Smooth muscle cell (in vitro differentiated cells): ENCODE results near the gene HSF5. TPM values are rescaled to one million over a fixed set of nuclear protein-coding genes. Genes with fewer than 3 reads are reported as not detected.

ENCODE experiments used
- DNase-seq: peaks from one replicate; lab custom pipeline; 2025; ENCODE audit not compliant: unreplicated experiment; lab: John Stamatoyannopoulos, UW
- H2AFZ ChIP-seq: fragments of 200-600 bp; sonication (generic); 2 replicates; pipeline ENCODE4 v1.6.0; 2016; ENCODE audit warnings: antibody characterized with exemption, low read depth, mild to moderate bottlenecking
- H3F3A ChIP-seq: fragments of 200-600 bp; sonication (generic); 2 replicates; pipeline ENCODE4 v1.6.0; 2017; ENCODE audit warnings: antibody characterized with exemption, low read depth
- H3K27ac ChIP-seq: fragments of 200-600 bp; sonication (generic); 2 replicates; pipeline ENCODE4 v1.5.1; 2016; ENCODE audit warnings: low read depth, mild to moderate bottlenecking
- H3K27me3 ChIP-seq: fragments of 200-600 bp; sonication (generic); 2 replicates; pipeline ENCODE4 v1.6.1; 2016; ENCODE audit warnings: low read depth, mild to moderate bottlenecking
- H3K36me3 ChIP-seq: fragments of 200-600 bp; sonication (generic); 2 replicates; pipeline ENCODE4 v1.5.1; 2016; ENCODE audit warnings: low read depth
- H3K4me1 ChIP-seq: fragments of 200-600 bp; sonication (generic); 2 replicates; pipeline ENCODE4 v1.5.1; 2016; ENCODE audit warnings: low read depth
- H3K4me2 ChIP-seq: fragments of 200-600 bp; sonication (generic); 2 replicates; pipeline ENCODE4 v1.6.0; 2016; ENCODE audit warnings: mild to moderate bottlenecking
- H3K4me3 ChIP-seq: fragments of 200-600 bp; sonication (generic); 2 replicates; pipeline ENCODE4 v1.5.1; 2016; ENCODE audit warnings: mild to moderate bottlenecking
- H3K79me2 ChIP-seq: fragments of 200-600 bp; sonication (generic); 2 replicates; pipeline ENCODE4 v1.6.0; 2016; ENCODE audit warnings: low read depth, mild to moderate bottlenecking
- H3K9ac ChIP-seq: fragments of 200-600 bp; sonication (generic); 2 replicates; pipeline ENCODE4 v1.6.0; 2016; ENCODE audit warnings: low read depth
- H3K9me3 ChIP-seq: fragments of 200-600 bp; sonication (generic); replicated peaks from 2 replicates; pipeline ENCODE4 v1.5.1; 2016; ENCODE audit warnings: low read depth
- H4K20me1 ChIP-seq: fragments of 200-600 bp; sonication (generic); 2 replicates; pipeline ENCODE4 v1.6.0; 2016; ENCODE audit warnings: low read depth
- CTCF ChIP-seq: fragments of 200-600 bp; sonication (generic); IDR thresholded peaks from 2 replicates; pipeline ENCODE4 v1.5.1; 2017; ENCODE audit warnings: borderline replicate concordance, mild to moderate bottlenecking, antibody characterized with exemption; ENCODE audit not compliant: insufficient read depth, poor library complexity, severe bottlenecking
- WGBS: methylation state at CpG from one replicate; pipeline ENCODE4 v1.1.7; 2016; ENCODE audit warnings: low lambda C conversion rate; 5-methylcytosine and 5-hydroxymethylcytosine counted together
- polyA plus RNA-seq: library from polyadenylated mRNA; unstranded; fragments of >200 nt; fragmentation: Nextera tagmentation; extraction: Ambion mirVana; gene quantifications from 2 replicates; pipeline ENCODE4 v1.2.1, GENCODE V29; 2016
- total RNA-seq: library from RNA; depleted of rRNA; stranded (reverse); fragments of >200 nt; gene quantifications from 2 replicates; pipeline ENCODE4 v1.2.3, GENCODE V29; 2014

Gene HSF5
- total and polyA plus RNA-seq, 2 experiments from 2014 or later: not detected

GRCh38 chr17:58379511-58379824 lies 108.7 kb downstream of the HSF5 start:
- Histone ChIP-seq H3K27ac (no peak overlapping the region), H4K20me1 (no peaks in the 10 kb centered on the region), H2AFZ (no peak overlapping the region), H3K4me3 (no peak overlapping the region), H3F3A (no peaks in the 10 kb centered on the region), H3K79me2 (no peaks in the 10 kb centered on the region), H3K27me3 (no peaks in the 10 kb centered on the region), H3K4me1 (peaks cover 6% of the 10 kb centered on the region), H3K9me3 (no peaks in the 10 kb centered on the region), H3K9ac (no peak overlapping the region), H3K36me3 (no peaks in the 10 kb centered on the region), H3K4me2 (no peak overlapping the region)
- no peak for TF ChIP-seq CTCF
- 61% methylated on average over 3 of the region's 3 CpGs for WGBS
- no peak for DNase-seq

DNA sequence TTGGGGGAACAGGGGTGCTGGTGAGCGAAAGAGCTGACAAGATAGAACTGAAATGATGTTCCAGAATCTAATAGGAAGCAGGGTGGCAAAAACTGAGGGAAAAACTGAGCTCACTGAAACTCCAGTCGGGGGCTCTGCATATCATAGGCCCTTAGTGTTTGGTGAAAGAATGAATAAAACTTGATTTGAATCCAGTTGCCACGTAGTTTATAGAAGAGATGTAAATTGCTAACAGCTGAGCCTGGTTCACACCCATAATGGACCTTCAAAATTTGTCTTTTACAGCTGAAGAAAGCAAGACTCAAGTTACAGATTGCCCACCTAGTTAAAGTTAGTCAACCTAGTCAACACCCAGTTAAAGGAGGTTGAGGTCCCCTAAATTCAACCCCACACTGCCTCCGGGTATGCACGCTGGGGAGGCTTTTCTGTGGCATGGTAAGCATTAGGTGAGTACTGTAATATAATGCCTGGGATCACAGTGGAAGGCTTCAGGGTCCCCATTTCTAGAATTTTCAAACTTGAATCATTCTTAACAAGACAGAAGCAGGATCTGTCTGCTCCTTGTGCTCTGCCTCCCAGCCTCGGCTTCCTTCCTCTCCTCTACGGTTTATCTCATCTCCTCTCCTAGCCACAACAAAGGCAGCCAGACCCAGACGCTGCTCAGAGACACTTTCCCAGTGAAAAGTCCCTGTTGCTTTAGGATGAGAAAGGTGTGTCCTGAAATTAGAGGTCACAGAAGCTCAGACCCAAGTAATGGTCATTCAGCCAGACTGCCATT lies 109.3 kb downstream of the HSF5 start:
- TF ChIP-seq CTCF: no peak
- no peak overlapping the region for H3K27ac ChIP-seq
- no peaks in the 10 kb centered on the region for H3K36me3 ChIP-seq
- 53% methylated on average over 8 of the region's 8 CpGs for WGBS
- no peaks in the 10 kb centered on the region for H3F3A ChIP-seq
- DNase-seq: no peak
- no peak overlapping the region for H3K9ac ChIP-seq
- no peak overlapping the region for H3K4me3 ChIP-seq
- no peaks in the 10 kb centered on the region for H3K79me2 ChIP-seq
- no peak overlapping the region for H2AFZ ChIP-seq
- peaks cover 1% of the 10 kb centered on the region for H3K4me1 ChIP-seq
- no peaks in the 10 kb centered on the region for H3K9me3 ChIP-seq
- peak overlapping the region; percentile 15 for H3K4me2 ChIP-seq
- no peaks in the 10 kb centered on the region for H3K27me3 ChIP-seq
- H4K20me1 ChIP-seq: no peaks in the 10 kb centered on the region

DNA sequence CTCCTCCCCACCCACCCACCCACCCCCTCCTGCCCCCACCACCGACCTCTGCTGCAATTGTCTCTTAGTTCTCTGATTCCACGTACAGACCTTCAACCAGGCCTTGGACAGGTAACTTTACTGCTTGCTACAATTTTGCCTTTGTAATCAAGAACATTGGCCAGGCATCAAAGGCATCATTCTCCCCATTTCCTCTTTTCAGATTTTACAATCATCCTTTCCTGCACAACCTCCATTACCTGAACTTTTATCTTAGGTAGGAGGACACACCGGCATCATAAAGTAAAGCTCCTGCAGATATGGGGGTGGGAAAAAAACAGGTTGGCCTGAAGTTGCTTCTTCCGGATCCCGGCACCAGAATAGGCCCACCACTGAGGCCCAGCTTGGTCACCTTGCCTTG lies 110.5 kb downstream of the HSF5 start:
- H3K27me3 ChIP-seq: no peaks in the 10 kb centered on the region
- H3K4me1 ChIP-seq: no peaks in the 10 kb centered on the region
- no peaks in the 10 kb centered on the region for H3K79me2 ChIP-seq
- no peak overlapping the region for H3K9ac ChIP-seq
- 75% methylated on average over 5 of the region's 5 CpGs for WGBS
- H2AFZ ChIP-seq: no peak overlapping the region
- H3K4me2 ChIP-seq: no peak overlapping the region
- H3K36me3 ChIP-seq: no peaks in the 10 kb centered on the region
- H3F3A ChIP-seq: no peaks in the 10 kb centered on the region
- no peak overlapping the region for H3K27ac ChIP-seq
- no peak for TF ChIP-seq CTCF
- H3K9me3 ChIP-seq: no peaks in the 10 kb centered on the region
- no peaks in the 10 kb centered on the region for H4K20me1 ChIP-seq
- H3K4me3 ChIP-seq: no peak overlapping the region
- DNase-seq: no peak

DNA sequence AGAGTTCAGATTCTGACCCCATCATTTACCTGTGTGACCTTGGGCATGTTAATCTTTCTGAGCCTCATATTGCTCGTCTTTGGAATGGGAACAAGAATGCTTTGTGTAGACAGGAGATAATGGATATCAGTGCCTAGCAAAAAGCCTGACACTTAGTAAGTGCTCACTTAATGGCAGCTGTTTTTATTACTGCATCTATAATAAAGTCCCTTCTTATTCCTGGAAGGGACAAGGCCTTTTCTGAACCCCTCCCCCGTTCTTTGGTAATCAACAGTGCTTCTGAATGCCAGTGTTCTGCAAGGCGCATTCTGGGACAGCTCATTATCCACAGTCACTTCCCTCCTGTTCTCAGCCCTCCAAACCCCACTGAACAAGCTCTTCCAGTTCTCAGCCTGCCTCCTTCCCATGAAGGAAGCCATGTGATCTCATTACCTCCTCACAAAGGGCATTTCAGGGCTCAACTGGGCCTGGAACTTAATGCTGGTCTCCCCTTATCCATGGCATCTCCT lies 111.1 kb downstream of the HSF5 start:
- Histone ChIP-seq H3K4me3 (no peak overlapping the region), H3K27ac (no peak overlapping the region), H3K79me2 (no peaks in the 10 kb centered on the region), H3K27me3 (no peaks in the 10 kb centered on the region), H3K9me3 (no peaks in the 10 kb centered on the region), H3F3A (no peaks in the 10 kb centered on the region), H3K4me2 (no peak overlapping the region), H4K20me1 (no peaks in the 10 kb centered on the region), H2AFZ (no peak overlapping the region), H3K9ac (no peak overlapping the region), H3K36me3 (no peaks in the 10 kb centered on the region), H3K4me1 (no peaks in the 10 kb centered on the region)
- WGBS: 48% methylated on average over 3 of the region's 3 CpGs
- DNase-seq: no peak
- TF ChIP-seq CTCF: no peak
